ENCODE results near the gene CKMT2. TPM values are rescaled to one million over a fixed set of nuclear protein-coding genes. Genes with fewer than 3 reads are reported as not detected.

Gene CKMT2
- total RNA-seq, 4 donors from 2014 or later: 1.5 to 2.8 (median 2.4) TPM

GRCh38 chr5:81265101-81265500, 32.0 kb downstream of the CKMT2 start:
- TF ChIP-seq CTCF (IDR thresholded peaks at IDR 0.05; ENCODE audit: low read depth): no peak

- no peak for TF ChIP-seq CTCF (IDR thresholded peaks at IDR 0.05; ENCODE audit: low read depth)
Measured at GRCh38 chr5:81268521-81269196, 35.5 kb downstream of the CKMT2 start.

GRCh38 chr5:81269751-81270393, 36.8 kb downstream of the CKMT2 start:
- TF ChIP-seq CTCF (IDR thresholded peaks at IDR 0.05; ENCODE audit: low read depth): no peak

GRCh38 chr5:81283976-81284375, 50.9 kb downstream of the CKMT2 start:
- TF ChIP-seq CTCF (IDR thresholded peaks at IDR 0.05; ENCODE audit: low read depth): no peak

GRCh38 chr5:81286059-81286617, 53.0 kb downstream of the CKMT2 start:
- TF ChIP-seq CTCF (IDR thresholded peaks at IDR 0.05; ENCODE audit: low read depth): no peak

GRCh38 chr5:81288021-81288433, 54.9 kb downstream of the CKMT2 start:
- TF ChIP-seq CTCF (IDR thresholded peaks at IDR 0.05; ENCODE audit: low read depth): no peak

- no peak for TF ChIP-seq CTCF (IDR thresholded peaks at IDR 0.05; ENCODE audit: low read depth)
Measured at GRCh38 chr5:81290146-81290545, 57.0 kb downstream of the CKMT2 start.
